Temporal lobe (tissue), 1 donor: ENCODE measurements around the gene TPM4. TPM values are rescaled to one million over a fixed set of nuclear protein-coding genes. Genes with fewer than 3 reads are reported as not detected.

Source experiments
- total RNA-seq: library from RNA; depleted of rRNA; stranded (reverse); fragments of >200 nt; gene quantifications from one replicate; pipeline ENCODE4 v1.2.3, GENCODE V29; 2014

Gene TPM4
- total RNA-seq, 1 donor from 2014 or later: 95.1 TPM

Other genes with a start within 250 kb of the TPM4 start
- gene CYP4F2, start 178.4 kb upstream of the TPM4 start, total RNA-seq: not detected
- not detected for gene CYP4F11, start 142.0 kb upstream of the TPM4 start, total RNA-seq
- not detected for gene OR10H4, start 127.5 kb upstream of the TPM4 start, total RNA-seq
- 26.1 TPM for gene RAB8A, start 35.4 kb downstream of the TPM4 start, total RNA-seq
- under 0.01 TPM for gene HSH2D, start 67.2 kb downstream of the TPM4 start, total RNA-seq
- gene CIB3, start 97.0 kb downstream of the TPM4 start, total RNA-seq: not detected
- gene FAM32A, start 108.9 kb downstream of the TPM4 start, total RNA-seq: 88.0 TPM
- 33.4 TPM for gene AP1M1, start 121.4 kb downstream of the TPM4 start, total RNA-seq
- gene KLF2, start 248.3 kb downstream of the TPM4 start, total RNA-seq: 3.0 TPM